ENCODE data around the gene PTGDR.

DNA sequence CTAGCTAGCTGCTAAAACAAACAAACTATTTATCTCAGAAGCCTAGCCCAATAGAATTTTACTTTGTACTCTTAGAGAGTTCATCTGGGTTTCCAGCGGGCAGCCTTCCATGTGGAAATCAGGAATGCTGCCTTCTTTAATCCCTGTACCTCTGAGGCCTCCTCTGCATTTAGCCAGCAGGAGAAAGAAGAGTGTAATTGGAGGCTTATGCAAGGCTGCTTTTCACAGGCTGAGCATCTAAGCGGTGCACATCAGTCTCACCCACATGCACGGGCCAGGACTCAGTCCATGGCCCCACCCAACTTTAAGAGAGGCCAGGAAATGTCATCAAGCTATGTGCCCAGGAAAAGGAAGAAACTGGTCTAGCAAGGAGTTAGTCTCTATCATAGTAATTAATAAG is 14.0 kb upstream of the PTGDR start:
- TF ChIP-seq, protein P1, sequence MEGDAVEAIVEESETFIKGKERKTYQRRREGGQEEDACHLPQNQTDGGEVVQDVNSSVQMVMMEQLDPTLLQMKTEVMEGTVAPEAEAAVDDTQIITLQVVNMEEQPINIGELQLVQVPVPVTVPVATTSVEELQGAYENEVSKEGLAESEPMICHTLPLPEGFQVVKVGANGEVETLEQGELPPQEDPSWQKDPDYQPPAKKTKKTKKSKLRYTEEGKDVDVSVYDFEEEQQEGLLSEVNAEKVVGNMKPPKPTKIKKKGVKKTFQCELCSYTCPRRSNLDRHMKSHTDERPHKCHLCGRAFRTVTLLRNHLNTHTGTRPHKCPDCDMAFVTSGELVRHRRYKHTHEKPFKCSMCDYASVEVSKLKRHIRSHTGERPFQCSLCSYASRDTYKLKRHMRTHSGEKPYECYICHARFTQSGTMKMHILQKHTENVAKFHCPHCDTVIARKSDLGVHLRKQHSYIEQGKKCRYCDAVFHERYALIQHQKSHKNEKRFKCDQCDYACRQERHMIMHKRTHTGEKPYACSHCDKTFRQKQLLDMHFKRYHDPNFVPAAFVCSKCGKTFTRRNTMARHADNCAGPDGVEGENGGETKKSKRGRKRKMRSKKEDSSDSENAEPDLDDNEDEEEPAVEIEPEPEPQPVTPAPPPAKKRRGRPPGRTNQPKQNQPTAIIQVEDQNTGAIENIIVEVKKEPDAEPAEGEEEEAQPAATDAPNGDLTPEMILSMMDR (IDR thresholded peaks at IDR 0.05): no peak
- TF ChIP-seq POLR2A (IDR thresholded peaks at IDR 0.05): no peak
